ENCODE measurements around the gene MSGN1.

Gene MSGN1

GRCh38 chr2:17816396-17817245 is at the start of gene MSGN1:
MSGN1 (plus strand) TSS chr2:17816460; CDS start chr2:17816519, 59 bp downstream.
- DNase-seq: no peak

DNA sequence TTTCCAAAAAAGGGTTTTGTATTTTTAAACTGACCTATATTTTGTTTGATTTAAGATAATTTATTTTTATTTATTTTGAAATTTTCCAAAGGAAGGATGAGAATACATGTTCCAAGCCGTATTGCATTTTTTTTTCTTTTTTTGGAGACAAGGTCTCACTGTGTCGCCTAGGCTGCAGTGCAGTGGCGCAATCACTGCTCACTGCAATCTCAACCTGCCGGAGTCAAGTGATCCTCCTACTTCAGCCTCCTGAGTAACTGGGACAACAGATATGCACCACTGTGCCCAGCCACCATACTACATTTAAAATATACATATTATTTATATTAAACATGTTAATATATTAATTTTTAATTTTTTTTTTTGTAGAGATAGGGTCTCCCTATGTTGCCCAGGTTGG is 47.4 kb upstream of the MSGN1 start:
- no peak for DNase-seq

DNA sequence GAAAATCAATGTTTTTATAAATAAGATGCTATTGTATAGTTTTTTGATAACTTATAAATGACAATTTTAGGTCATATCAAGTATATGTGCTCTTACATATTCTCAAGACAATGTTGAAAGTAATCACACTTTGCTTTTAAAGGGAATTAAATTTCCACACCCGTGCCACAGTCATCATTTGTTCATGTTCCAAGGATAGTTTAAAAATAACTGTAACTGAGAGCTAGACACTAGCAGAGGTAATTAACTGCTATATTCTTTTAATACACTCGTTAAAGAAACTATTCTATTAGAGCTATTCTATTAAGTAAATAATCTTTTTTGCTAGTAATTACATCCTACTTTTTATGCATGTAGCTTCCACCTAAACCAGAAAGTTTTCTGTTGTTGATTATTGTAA is 44.3 kb upstream of the MSGN1 start:
- no peak for DNase-seq

DNA sequence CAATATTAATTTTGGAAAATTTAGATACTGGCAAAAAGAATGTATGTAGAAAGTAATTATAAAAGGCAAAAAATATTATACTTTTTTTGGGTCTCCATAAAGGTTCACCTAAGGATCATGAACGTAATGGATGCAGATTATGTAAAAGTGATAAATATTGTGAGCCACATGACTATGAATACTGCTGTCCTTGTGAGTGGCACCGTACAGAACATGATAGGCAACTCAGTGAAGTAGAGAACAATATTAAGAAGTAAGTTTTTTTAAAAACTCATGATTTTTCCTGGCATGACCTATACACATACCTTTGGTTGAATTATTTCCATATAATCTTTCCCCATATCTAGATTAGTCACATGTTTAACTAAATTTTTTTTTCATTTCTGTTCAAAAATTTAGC is 43.7 kb upstream of the MSGN1 start:
- DNase-seq: no peak

GRCh38 chr2:17780546-17780945 is 35.7 kb upstream of the MSGN1 start:
- DNase-seq: no peak

DNA sequence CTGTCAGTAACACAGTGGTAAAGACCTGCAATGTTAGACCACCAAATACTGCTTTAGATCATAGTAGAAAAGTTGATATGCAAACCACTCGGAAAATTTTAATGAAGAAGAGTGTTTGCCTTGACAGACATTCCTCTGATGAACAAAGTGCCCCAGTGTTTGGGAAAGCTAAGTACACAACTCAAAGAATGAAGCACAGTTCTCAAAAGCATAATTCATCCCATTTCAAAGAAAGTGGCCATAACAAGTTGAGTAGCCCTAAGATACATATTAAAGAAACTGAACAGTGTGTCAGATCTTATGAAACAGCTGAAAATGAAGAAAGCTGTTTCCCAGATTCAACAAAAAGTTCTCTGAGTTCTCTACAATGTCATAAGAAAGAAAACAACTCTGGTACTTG is 34.8 kb upstream of the MSGN1 start:
- no peak for DNase-seq

GRCh38 chr2:17786727-17787126 is 29.5 kb upstream of the MSGN1 start:
- DNase-seq: no peak

DNA sequence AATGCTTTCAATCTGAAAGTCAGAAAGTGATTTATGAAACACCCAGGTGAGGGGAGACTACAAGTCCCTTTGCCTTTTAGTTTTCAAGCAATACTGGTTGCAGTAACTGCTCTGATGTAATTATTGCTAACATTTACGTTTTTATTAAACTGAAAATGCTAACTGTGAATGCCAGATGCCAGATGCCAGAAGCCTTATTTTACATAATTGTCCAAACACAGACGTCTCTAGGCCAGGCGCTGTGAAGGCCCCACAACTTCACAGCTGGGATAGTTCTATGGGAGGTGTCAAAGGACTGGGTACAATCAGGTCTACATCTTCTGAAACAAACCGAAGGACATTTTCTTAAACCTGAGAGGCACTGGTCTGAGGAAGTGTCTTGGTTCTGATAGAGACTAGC is 27.5 kb upstream of the MSGN1 start:
- no peak for DNase-seq

- no peak for DNase-seq
Observed at GRCh38 chr2:17790536-17790935, 25.7 kb upstream of the MSGN1 start.

- DNase-seq: no peak
Observed at GRCh38 chr2:17791121-17791816, 25.0 kb upstream of the MSGN1 start.

GRCh38 chr2:17791817-17792130 is 24.5 kb upstream of the MSGN1 start:
- no peak for DNase-seq

GRCh38 chr2:17792515-17792914 is 23.7 kb upstream of the MSGN1 start:
- no peak for DNase-seq

DNA sequence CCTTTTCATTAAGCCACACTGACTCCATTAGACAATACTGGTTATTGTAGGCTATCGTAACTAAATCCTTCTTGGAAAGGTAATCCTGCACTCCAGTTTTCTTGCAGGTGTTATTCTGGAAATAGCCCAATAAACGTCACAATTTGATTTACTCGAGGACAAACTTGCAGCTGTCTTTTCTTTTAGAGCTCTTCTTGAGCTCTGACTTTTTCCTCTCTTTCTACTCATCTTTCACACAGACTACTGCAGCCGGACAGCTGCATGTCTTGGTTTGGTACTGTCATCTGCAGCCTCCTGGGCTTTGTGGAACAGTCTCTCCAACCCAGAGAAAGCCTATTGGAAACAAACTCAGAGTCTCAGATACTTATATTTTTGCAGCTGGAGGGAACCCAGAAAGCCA is 23.0 kb upstream of the MSGN1 start:
- DNase-seq: no peak

- DNase-seq: no peak
Observed at GRCh38 chr2:17793803-17794354, 22.4 kb upstream of the MSGN1 start.

- no peak for DNase-seq
Observed at GRCh38 chr2:17795309-17795708, 21.0 kb upstream of the MSGN1 start.

- no peak for DNase-seq
Observed at GRCh38 chr2:17798338-17798737, 17.9 kb upstream of the MSGN1 start.

DNA sequence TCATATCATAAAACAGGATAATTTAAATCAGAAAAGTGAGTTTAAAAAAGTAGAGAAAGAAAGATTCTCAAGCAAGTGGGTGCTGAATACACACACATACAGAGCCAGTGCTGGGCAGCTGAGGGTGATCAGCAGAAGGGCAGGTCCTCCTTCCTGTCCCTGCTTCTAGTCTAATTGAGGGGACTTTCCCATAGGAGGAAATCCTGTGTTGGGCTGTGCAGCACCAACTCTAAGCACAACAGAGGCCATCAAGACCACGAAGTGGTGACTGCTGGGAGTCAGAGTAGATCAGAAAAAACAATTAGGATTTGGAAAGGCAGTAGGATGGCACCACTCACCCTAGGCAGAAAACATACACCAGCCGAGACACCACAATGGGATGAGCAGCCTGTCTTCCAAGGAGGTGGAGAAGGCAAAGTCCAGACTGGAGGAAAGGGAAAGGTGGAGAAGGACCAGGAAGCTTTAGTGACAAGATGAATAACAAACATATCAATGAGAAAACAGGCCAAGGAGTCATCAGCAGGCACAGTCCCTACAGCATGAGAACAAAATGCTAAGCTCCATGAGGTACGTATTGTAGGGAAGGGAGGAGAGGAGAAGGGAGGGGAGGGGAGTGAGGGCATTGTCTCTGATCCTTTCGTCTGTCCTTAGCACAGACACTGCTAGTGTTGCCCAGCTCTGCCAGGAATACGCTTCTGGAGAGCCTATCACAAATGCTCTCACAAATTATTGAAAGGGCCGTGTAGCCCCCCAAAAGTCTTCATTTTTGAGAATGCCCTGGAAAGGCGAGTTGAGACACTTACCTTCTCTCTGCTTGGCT is 16.7 kb upstream of the MSGN1 start:
- DNase-seq: no peak

- peak in 18 of 56 donors; percentile 1 to 47 (median 6) for DNase-seq
Observed at GRCh38 chr2:17800219-17800618, 16.0 kb upstream of the MSGN1 start.

DNA sequence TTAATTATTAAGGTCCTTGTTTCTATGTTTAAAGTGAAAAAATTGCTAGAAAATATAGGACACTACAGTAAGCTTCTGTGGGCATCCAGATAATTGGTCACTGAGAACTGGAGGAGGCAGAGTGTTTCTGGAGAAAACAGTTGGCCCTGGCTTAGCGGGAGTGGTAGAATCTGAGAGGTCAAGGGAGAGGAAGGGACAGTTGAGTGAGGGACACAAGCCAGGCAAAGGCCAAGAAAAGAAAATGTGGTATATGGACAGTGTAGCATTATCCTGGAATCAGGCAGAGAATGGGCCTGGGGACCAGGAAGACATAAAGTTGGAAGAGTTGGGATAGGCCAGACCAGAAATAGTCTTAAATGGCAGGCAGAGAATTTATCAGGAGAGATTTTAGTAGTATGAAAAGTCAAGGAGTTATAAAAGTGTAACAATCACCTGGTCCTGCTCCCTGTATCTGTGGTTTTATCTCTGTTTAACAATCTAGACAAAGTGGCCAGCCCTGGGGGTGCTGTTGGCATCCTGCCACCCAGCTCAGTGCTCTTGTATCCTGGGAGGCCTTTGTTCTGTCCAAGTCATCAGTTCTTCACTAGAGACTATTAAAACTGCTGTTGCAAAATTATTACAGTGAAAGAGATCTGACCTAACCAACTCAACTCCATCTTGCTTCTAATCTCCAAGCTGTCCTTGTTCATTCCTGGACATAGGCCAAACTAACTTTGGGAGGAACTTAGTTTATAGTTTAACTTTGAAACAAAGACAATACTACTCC is 15.4 kb upstream of the MSGN1 start:
- DNase-seq: no peak

- DNase-seq: no peak
Observed at GRCh38 chr2:17803497-17803896, 12.8 kb upstream of the MSGN1 start.

GRCh38 chr2:17804358-17804757 is 11.9 kb upstream of the MSGN1 start:
- no peak for DNase-seq
